Epithelial cell of esophagus (primary cell): ENCODE measurements around the gene ASXL1.
"Not testable (repeated sequence)": the region's sequence is repeated elsewhere in the genome, so short reads cannot be mapped to it uniquely, and the experiment has no call there.

Experiments
- DNase-seq: peaks from one replicate; pipeline ENCODE4 v3.0.0; 2010; ENCODE audit warnings: low read depth
- H3K4me3 ChIP-seq: 2 replicates; pipeline ENCODE4 v1.5.1; 2011; ENCODE audit warnings: mild to moderate bottlenecking, low read length, control low read depth
- TF ChIP-seq, protein P1 (sequence below): IDR thresholded peaks from 2 replicates; pipeline ENCODE4 v1.5.1; 2011; ENCODE audit warnings: low read depth, mild to moderate bottlenecking, low read length, control low read depth, inconsistent platforms; ENCODE audit not compliant: insufficient read depth; ENCODE audit errors: missing control alignments

ASXL1 gene

DNA sequence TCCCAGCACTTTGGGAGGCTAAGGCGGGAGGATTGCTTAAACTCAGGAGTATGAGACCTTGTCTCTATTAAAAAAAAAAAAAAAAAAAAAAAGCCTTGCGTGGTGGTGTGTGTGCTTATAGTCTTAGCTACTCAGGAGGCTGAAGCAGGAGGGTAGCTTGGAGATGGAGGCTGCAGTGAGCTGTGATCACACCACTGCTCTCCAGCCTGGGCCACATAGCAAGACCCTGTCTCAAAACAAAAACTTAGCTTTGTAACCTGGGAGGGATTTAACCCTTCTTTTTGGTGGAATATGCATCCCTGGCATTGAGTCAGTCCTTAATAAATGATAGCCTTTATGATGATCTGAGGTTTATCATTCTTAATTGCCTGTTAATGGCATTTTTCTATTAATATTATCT lies 12.8 kb downstream of the ASXL1 start:
- DNase-seq, result no peak
- no peak overlapping the region for H3K4me3 ChIP-seq
- TF ChIP-seq, protein P1, sequence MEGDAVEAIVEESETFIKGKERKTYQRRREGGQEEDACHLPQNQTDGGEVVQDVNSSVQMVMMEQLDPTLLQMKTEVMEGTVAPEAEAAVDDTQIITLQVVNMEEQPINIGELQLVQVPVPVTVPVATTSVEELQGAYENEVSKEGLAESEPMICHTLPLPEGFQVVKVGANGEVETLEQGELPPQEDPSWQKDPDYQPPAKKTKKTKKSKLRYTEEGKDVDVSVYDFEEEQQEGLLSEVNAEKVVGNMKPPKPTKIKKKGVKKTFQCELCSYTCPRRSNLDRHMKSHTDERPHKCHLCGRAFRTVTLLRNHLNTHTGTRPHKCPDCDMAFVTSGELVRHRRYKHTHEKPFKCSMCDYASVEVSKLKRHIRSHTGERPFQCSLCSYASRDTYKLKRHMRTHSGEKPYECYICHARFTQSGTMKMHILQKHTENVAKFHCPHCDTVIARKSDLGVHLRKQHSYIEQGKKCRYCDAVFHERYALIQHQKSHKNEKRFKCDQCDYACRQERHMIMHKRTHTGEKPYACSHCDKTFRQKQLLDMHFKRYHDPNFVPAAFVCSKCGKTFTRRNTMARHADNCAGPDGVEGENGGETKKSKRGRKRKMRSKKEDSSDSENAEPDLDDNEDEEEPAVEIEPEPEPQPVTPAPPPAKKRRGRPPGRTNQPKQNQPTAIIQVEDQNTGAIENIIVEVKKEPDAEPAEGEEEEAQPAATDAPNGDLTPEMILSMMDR, result no peak

DNA sequence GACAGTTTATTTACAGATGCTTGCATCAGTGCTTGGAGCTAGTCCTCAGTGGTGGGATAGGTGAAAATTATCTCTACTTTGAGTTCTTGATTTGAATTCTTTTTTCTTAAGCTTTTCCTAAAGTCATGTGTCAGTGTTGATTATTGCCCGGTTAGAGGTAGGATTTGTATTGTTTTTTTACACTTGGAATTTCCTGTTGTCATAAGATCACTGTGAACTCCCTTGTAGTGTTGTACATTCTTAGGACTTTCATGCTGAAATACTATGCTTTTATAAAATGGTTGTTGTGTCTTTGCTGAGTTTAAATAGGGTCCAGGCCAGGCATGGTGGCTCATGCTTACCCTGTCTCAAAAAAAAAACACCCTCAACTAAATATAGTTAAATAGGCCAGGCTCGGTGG lies 20.3 kb downstream of the ASXL1 start:
- DNase-seq, result no peak
- TF ChIP-seq, protein P1, result no peak
- H3K4me3 ChIP-seq, result no peak overlapping the region

DNA sequence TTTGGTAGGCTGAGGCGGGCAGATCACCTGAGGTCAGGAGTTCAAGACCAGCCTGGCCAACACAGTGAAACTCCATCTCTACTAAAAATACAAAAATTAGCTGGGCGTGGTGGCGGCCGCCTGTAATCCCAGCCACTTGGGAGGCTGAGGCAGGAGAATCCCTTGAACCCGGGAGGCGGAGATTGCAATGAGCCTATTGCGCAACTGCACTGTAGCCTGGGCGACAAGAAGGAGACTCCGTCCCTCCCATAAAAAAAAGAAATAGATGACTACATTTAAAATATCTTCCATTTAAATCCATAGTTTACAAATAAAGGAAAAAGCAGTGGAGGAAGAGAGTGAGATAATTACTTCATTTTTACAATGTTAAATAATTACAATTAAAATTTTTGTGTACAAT lies 21.9 kb downstream of the ASXL1 start:
- H3K4me3 ChIP-seq, DNase-seq: not testable (repeated sequence)

DNA sequence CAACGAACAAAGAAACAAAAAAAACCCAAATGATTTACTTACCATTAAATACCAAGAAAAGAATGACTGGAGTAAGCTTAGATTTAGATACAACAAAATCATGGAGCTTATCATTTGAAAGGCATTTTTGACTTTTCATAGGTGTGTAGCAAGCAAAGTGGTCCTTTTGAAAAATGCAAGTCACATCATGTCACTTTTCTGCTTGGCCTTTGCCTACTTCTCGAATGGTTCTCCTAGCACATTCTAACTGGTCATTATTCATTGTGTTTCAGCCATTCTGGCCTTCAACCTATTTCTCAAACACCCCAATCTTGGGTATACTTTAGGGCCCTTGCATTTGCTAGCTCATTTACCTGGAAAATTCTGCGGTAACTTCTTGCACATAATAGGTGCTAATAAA lies 22.6 kb downstream of the ASXL1 start:
- TF ChIP-seq, protein P1, result no peak
- no peak for DNase-seq

DNA sequence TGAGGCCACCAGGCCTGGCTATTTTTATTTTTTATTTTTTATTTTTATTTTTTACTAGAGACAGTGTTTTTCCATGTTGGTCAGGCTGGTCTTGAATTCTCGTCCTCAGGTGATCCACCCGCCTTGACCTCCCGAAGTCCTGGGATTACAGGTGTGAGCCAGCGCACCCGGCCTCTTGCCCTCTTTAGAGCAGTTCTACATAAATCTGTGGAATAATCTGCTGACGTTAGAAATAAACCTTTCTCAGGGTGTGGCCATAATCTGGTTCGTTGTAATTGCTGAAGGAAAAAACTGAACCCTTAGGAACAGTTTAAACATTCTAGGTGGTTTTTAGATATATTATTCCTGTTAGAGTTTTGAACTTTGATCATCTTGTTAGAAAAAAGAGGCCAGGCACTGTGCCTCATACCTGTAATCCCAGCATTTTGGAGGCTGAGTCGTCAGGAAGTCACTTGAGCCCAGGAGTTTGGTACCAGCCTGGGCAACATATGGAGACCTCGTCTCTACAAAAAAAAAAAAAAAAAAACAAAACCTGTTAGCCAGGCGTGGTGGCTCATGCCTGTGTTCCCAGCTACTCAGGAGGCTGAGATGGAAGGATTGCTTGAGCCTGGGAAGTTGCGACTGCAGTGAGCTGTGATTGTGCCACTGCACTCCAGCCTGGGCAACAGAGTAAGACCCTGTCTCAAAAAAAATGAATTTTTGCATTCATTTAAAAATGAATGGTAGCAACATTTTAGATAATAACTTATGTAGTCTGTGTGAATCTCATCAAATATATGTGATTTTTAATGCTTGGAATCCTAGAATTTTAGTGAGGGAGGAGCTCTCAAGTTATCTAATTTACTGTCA lies 24.2 kb downstream of the ASXL1 start:
- TF ChIP-seq, protein P1, result no peak
- DNase-seq, result peak; percentile 18
- H3K4me3 ChIP-seq, result no peak overlapping the region

More for the DNA sequence above, 22.6 kb downstream of the ASXL1 start:
- no peak overlapping the region for H3K4me3 ChIP-seq

DNA sequence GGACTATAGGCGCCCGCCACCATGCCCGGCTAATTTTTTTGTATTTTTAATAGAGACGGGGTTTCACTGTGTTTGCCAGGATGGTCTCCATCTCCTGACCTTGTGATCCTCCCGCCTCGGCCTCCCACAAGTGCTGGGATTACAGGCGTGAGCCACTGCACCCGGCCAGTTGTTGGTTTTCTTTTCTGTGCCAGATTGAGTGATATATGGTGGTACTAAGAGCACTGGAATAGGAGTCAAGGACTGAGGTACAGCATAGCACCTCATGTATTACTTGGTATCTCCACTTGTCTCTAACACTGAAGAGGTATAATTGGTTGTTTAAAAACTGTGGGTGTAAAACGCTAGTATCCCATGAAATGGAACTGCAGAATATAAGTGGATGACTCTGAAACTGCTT lies 25.3 kb downstream of the ASXL1 start:
- not testable (repeated sequence) for H3K4me3 ChIP-seq, DNase-seq

DNA sequence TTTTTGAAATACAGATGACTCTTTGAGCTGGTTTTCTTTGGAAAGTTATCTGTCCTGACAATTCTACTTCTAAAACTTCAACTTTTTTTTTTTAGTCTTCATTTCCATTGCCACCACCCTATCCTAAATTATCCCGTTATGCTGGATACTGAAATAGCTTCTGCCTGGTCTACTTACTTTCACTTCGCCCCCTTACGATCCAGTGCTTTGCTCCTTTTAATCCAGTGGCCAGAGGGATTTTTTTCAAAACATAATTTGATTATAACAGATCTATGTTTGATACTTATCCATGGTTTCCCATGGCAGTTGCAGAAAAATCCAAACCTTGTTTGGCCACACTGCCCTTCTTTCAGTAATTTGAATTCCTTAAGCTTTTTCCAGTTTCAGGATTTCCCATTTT lies 27.4 kb downstream of the ASXL1 start:
- TF ChIP-seq, protein P1, result no peak
- no peak overlapping the region for H3K4me3 ChIP-seq
- no peak for DNase-seq

DNA sequence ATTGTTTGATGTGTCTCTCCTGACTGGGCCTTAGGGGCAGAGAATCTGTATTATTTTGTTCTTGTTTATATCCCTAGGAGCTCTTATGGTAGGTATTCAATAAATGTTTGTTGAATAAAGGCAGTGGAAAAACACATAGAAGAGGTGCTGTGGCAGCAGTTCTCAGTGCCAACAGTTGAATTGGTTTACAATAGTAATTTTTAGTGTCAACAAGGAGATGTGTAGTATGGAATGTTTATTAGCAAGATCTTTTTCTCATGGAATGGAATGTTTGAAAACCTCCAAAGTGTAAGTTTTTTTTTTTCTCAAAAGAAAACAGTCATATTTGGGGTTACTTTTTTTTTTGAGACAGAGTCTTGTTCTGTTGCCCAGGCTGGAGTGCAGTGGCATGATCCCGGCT lies 28.0 kb downstream of the ASXL1 start:
- TF ChIP-seq, protein P1, result no peak
- DNase-seq, result no peak
- no peak overlapping the region for H3K4me3 ChIP-seq
